ENCODE results near the gene RBM15B. TPM values are rescaled to one million over a fixed set of nuclear protein-coding genes. Genes with fewer than 3 reads are reported as not detected.

RBM15B gene
- total and polyA plus RNA-seq, 2 experiments from 2014 or later = 16.3 to 57.9 TPM

GRCh38 chr3:51360806-51361205, 30.3 kb upstream of the RBM15B start:
- Histone ChIP-seq H3K4me1 (ENCODE audit: insufficient read depth) (no peaks in the 10 kb centered on the region), H3K4me2 (no peak overlapping the region), H3K27ac (ENCODE audit: low read depth) (no peak overlapping the region), H3K79me2 (replicated peaks; ENCODE audit: insufficient read depth) (no peaks in the 10 kb centered on the region), H4K20me1 (replicated peaks; ENCODE audit: insufficient read depth) (no peaks in the 10 kb centered on the region), H3K9me2 (ENCODE audit: insufficient read depth) (no peaks in the 10 kb centered on the region), H3F3A (replicated peaks; ENCODE audit: low read depth) (no peaks in the 10 kb centered on the region), H3K36me3 (ENCODE audit: insufficient read depth) (no peaks in the 10 kb centered on the region), H2AFZ (no peak overlapping the region), H3K4me3 (no peak overlapping the region), H3K27me3 (ENCODE audit: insufficient read depth) (no peaks in the 10 kb centered on the region)
- no peak for ATAC-seq
- Mint-ChIP-seq H3K9me3 (no peaks in the 10 kb centered on the region), H3K36me3 (ENCODE audit: low read depth) (peaks cover 2% of the 10 kb centered on the region; the same call in 1 of the 3 replicates), H3K4me3 (no peak overlapping the region), H3K4me1 (no peaks in the 10 kb centered on the region), H3K27ac (no peak overlapping the region), H3K27me3 (ENCODE audit: insufficient read depth, low read depth, poor library complexity) (no peaks in the 10 kb centered on the region)
- no peak for TF ChIP-seq POLR2AphosphoS5 (IDR thresholded peaks at IDR 0.05; ENCODE audit: low read depth)
- no peak for TF ChIP-seq ETS1 (IDR thresholded peaks at IDR 0.05)
- TF ChIP-seq, protein P1, sequence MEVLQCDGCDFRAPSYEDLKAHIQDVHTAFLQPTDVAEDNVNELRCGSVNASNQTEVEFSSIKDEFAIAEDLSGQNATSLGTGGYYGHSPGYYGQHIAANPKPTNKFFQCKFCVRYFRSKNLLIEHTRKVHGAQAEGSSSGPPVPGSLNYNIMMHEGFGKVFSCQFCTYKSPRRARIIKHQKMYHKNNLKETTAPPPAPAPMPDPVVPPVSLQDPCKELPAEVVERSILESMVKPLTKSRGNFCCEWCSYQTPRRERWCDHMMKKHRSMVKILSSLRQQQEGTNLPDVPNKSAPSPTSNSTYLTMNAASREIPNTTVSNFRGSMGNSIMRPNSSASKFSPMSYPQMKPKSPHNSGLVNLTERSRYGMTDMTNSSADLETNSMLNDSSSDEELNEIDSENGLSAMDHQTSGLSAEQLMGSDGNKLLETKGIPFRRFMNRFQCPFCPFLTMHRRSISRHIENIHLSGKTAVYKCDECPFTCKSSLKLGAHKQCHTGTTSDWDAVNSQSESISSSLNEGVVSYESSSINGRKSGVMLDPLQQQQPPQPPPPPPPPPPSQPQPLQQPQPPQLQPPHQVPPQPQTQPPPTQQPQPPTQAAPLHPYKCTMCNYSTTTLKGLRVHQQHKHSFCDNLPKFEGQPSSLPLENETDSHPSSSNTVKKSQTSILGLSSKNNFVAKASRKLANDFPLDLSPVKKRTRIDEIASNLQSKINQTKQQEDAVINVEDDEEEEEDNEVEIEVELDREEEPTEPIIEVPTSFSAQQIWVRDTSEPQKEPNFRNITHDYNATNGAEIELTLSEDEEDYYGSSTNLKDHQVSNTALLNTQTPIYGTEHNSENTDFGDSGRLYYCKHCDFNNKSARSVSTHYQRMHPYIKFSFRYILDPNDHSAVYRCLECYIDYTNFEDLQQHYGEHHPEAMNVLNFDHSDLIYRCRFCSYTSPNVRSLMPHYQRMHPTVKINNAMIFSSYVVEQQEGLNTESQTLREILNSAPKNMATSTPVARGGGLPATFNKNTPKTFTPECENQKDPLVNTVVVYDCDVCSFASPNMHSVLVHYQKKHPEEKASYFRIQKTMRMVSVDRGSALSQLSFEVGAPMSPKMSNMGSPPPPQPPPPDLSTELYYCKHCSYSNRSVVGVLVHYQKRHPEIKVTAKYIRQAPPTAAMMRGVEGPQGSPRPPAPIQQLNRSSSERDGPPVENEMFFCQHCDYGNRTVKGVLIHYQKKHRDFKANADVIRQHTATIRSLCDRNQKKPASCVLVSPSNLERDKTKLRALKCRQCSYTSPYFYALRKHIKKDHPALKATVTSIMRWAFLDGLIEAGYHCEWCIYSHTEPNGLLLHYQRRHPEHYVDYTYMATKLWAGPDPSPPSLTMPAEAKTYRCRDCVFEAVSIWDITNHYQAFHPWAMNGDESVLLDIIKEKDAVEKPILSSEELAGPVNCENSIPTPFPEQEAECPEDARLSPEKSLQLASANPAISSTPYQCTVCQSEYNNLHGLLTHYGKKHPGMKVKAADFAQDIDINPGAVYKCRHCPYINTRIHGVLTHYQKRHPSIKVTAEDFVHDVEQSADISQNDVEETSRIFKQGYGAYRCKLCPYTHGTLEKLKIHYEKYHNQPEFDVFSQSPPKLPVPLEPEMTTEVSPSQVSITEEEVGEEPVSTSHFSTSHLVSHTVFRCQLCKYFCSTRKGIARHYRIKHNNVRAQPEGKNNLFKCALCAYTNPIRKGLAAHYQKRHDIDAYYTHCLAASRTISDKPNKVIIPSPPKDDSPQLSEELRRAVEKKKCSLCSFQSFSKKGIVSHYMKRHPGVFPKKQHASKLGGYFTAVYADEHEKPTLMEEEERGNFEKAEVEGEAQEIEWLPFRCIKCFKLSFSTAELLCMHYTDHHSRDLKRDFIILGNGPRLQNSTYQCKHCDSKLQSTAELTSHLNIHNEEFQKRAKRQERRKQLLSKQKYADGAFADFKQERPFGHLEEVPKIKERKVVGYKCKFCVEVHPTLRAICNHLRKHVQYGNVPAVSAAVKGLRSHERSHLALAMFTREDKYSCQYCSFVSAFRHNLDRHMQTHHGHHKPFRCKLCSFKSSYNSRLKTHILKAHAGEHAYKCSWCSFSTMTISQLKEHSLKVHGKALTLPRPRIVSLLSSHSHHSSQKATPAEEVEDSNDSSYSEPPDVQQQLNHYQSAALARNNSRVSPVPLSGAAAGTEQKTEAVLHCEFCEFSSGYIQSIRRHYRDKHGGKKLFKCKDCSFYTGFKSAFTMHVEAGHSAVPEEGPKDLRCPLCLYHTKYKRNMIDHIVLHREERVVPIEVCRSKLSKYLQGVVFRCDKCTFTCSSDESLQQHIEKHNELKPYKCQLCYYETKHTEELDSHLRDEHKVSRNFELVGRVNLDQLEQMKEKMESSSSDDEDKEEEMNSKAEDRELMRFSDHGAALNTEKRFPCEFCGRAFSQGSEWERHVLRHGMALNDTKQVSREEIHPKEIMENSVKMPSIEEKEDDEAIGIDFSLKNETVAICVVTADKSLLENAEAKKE (CRISPR knock-in tag; IDR thresholded peaks at IDR 0.05) = no peak
- no peak for TF ChIP-seq JUNB (IDR thresholded peaks at IDR 0.05; ENCODE audit: unreplicated experiment)
- TF ChIP-seq, protein P2, sequence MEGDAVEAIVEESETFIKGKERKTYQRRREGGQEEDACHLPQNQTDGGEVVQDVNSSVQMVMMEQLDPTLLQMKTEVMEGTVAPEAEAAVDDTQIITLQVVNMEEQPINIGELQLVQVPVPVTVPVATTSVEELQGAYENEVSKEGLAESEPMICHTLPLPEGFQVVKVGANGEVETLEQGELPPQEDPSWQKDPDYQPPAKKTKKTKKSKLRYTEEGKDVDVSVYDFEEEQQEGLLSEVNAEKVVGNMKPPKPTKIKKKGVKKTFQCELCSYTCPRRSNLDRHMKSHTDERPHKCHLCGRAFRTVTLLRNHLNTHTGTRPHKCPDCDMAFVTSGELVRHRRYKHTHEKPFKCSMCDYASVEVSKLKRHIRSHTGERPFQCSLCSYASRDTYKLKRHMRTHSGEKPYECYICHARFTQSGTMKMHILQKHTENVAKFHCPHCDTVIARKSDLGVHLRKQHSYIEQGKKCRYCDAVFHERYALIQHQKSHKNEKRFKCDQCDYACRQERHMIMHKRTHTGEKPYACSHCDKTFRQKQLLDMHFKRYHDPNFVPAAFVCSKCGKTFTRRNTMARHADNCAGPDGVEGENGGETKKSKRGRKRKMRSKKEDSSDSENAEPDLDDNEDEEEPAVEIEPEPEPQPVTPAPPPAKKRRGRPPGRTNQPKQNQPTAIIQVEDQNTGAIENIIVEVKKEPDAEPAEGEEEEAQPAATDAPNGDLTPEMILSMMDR (conservative IDR thresholded peaks at IDR 0.05; ENCODE audit: low read depth in 2 of 2) = no peak
- no peak for TF ChIP-seq EZH2phosphoT487 (IDR thresholded peaks at IDR 0.05; ENCODE audit: unreplicated experiment)
- no peak for TF ChIP-seq ZNF114 (CRISPR knock-in tag; IDR thresholded peaks at IDR 0.05)
- TF ChIP-seq CREB1 (CRISPR knock-in tag; IDR thresholded peaks at IDR 0.05; ENCODE audit: low read depth) = no peak
- TF ChIP-seq ZNF331 (CRISPR knock-in tag; IDR thresholded peaks at IDR 0.05; ENCODE audit: low read depth) = no peak
- no peak for TF ChIP-seq STAT1 (IDR thresholded peaks at IDR 0.05; ENCODE audit: unreplicated experiment)
- no peak for TF ChIP-seq NANOG (IDR thresholded peaks at IDR 0.05; ENCODE audit: borderline replicate concordance)
- TF ChIP-seq, protein P3, sequence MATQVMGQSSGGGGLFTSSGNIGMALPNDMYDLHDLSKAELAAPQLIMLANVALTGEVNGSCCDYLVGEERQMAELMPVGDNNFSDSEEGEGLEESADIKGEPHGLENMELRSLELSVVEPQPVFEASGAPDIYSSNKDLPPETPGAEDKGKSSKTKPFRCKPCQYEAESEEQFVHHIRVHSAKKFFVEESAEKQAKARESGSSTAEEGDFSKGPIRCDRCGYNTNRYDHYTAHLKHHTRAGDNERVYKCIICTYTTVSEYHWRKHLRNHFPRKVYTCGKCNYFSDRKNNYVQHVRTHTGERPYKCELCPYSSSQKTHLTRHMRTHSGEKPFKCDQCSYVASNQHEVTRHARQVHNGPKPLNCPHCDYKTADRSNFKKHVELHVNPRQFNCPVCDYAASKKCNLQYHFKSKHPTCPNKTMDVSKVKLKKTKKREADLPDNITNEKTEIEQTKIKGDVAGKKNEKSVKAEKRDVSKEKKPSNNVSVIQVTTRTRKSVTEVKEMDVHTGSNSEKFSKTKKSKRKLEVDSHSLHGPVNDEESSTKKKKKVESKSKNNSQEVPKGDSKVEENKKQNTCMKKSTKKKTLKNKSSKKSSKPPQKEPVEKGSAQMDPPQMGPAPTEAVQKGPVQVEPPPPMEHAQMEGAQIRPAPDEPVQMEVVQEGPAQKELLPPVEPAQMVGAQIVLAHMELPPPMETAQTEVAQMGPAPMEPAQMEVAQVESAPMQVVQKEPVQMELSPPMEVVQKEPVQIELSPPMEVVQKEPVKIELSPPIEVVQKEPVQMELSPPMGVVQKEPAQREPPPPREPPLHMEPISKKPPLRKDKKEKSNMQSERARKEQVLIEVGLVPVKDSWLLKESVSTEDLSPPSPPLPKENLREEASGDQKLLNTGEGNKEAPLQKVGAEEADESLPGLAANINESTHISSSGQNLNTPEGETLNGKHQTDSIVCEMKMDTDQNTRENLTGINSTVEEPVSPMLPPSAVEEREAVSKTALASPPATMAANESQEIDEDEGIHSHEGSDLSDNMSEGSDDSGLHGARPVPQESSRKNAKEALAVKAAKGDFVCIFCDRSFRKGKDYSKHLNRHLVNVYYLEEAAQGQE (IDR thresholded peaks at IDR 0.05; ENCODE audit: unreplicated experiment) = no peak
- no peak for TF ChIP-seq EZH2 (IDR thresholded peaks at IDR 0.05; ENCODE audit: low read depth, unreplicated experiment)
- no peak for DNase-seq (ENCODE audit: low spot score)
